H1 (cell line): ENCODE measurements around the gene TINAG. TPM values are rescaled to one million over a fixed set of nuclear protein-coding genes. Genes with fewer than 3 reads are reported as not detected.

ENCODE experiments used
- CTCF ChIA-PET: fragments of 300-600 bp; sonication (Branson Sonifier 250); formaldehyde crosslinking; loops from one replicate; lab custom pipeline; 2021; ENCODE audit not compliant: partially characterized antibody; lab: Charles Lee
- POLR2A ChIA-PET: fragments of 300-600 bp; sonication (Branson Sonifier 250); formaldehyde crosslinking; loops from one replicate; lab custom pipeline; 2021; ENCODE audit warnings: inconsistent platforms; ENCODE audit not compliant: partially characterized antibody; lab: Charles Lee
- DNase-seq, 2 experiments: peaks; one replicate each; pipeline versions ENCODE4 v3.0.0 to v3.0.0-alpha.2; 2010 to 2022; ENCODE audit warnings: low spot score in 2 of 2, low read depth in 1 of 2, mixed read lengths in 1 of 2
- FAIRE-seq: peaks from 2 replicates; lab custom pipeline; 2011; peaks lifted over from hg19 to GRCh38; lab: Jason Lieb, UNC
- H2AFZ ChIP-seq: 2 replicates; pipeline ENCODE4 v1.8.1; 2012; ENCODE audit warnings: low read length, inconsistent platforms
- H2AK5ac ChIP-seq: 2 replicates; pipeline ENCODE4 v1.6.1; 2013; ENCODE audit warnings: low read depth, low read length
- H2BK120ac ChIP-seq: replicated peaks from 2 replicates; pipeline ENCODE3; 2013; ENCODE audit warnings: low read depth, low read length, inconsistent platforms
- H2BK12ac ChIP-seq: 2 replicates; pipeline ENCODE4 v1.6.1; 2013; ENCODE audit warnings: low read depth, low read length
- H2BK15ac ChIP-seq: 2 replicates; pipeline ENCODE4 v1.6.1; 2013; ENCODE audit warnings: low read length
- H2BK20ac ChIP-seq: 2 replicates; pipeline ENCODE4 v1.6.1; 2013; ENCODE audit warnings: low read length
- H2BK5ac ChIP-seq: 2 replicates; pipeline ENCODE4 v1.6.1; 2013; ENCODE audit warnings: low read depth, low read length
- H3K14ac ChIP-seq: 2 replicates; pipeline ENCODE4 v1.6.1; 2013; ENCODE audit warnings: inconsistent platforms; ENCODE audit not compliant: insufficient read length
- H3K18ac ChIP-seq: 2 replicates; pipeline ENCODE4 v1.6.1; 2013; ENCODE audit warnings: low read length; ENCODE audit errors: extremely low read depth
- H3K23ac ChIP-seq: 2 replicates; pipeline ENCODE4 v1.6.1; 2013; ENCODE audit warnings: inconsistent platforms; ENCODE audit not compliant: insufficient read length
- H3K23me2 ChIP-seq: 2 replicates; pipeline ENCODE4 v1.6.1; 2013; ENCODE audit warnings: low read depth, low read length
- H3K27ac ChIP-seq: 2 replicates; pipeline ENCODE4 v1.6.1; 2011; ENCODE audit warnings: low read depth, low read length, inconsistent platforms
- H3K27me3 ChIP-seq, 4 experiments: replicated peaks in 1 of 4; 1 replicate in 1 of 4; 2 replicates in 3 of 4; pipeline versions ENCODE4 v1.6.1 to v1.8.1; 2011 to 2013; ENCODE audit warnings: low read length in 3 of 4, mild to moderate bottlenecking in 3 of 4, inconsistent platforms in 2 of 4, mixed read lengths in 2 of 4, moderate library complexity in 1 of 4; ENCODE audit not compliant: control insufficient read depth in 3 of 4, insufficient read depth in 3 of 4; ENCODE audit errors: extremely low read depth in 1 of 4
- H3K36me3 ChIP-seq, 4 experiments: 2 replicates each; pipeline versions ENCODE4 v1.6.1 to v1.8.1; 2011 to 2013; ENCODE audit warnings: mild to moderate bottlenecking in 4 of 4, low read length in 3 of 4, moderate library complexity in 2 of 4, control low read depth in 1 of 4, inconsistent platforms in 1 of 4; ENCODE audit not compliant: insufficient read depth in 4 of 4, control insufficient read depth in 2 of 4
- H3K4ac ChIP-seq: replicated peaks from 2 replicates; pipeline ENCODE3; 2013; ENCODE audit warnings: low read length, low read depth, mixed read lengths, inconsistent platforms; ENCODE audit not compliant: insufficient read length
- H3K4me1 ChIP-seq, 4 experiments: replicated peaks in 1 of 4; 1 replicate in 1 of 4; 2 replicates in 3 of 4; pipeline versions ENCODE4 v1.6.1 to v1.8.1; 2011 to 2013; ENCODE audit warnings: low read length in 3 of 4, inconsistent platforms in 2 of 4, mixed read lengths in 1 of 4; ENCODE audit not compliant: insufficient read depth in 4 of 4, control insufficient read depth in 3 of 4
- H3K4me2 ChIP-seq, 2 experiments: 2 replicates each; pipeline versions ENCODE4 v1.6.1 to v1.8.1; 2011 to 2013; ENCODE audit warnings: low read depth in 2 of 2, low read length in 2 of 2, control low read depth in 1 of 2, inconsistent platforms in 1 of 2, mild to moderate bottlenecking in 1 of 2; ENCODE audit not compliant: insufficient read depth in 1 of 2
- H3K4me3 ChIP-seq, 4 experiments: fragments of 200-600, 300-600 bp in 1 of 4; sonication (generic), shearing (Covaris generic), sonication (Bioruptor Twin) in 1 of 4; 2 replicates each; pipeline versions ENCODE4 v1.5.1 to v1.8.1; 2011 to 2016; ENCODE audit warnings: low read length in 4 of 4, low read depth in 3 of 4, control low read depth in 2 of 4, inconsistent platforms in 2 of 4, mild to moderate bottlenecking in 2 of 4, mixed read lengths in 1 of 4, moderate library complexity in 1 of 4; ENCODE audit not compliant: insufficient read depth in 2 of 4; ENCODE audit errors: extremely low read depth in 1 of 4
- H3K56ac ChIP-seq: replicated peaks from 2 replicates; pipeline ENCODE3; 2013; ENCODE audit warnings: low read depth, mild to moderate bottlenecking, mixed read lengths, low read length, inconsistent platforms; ENCODE audit not compliant: insufficient read length
- H3K79me1 ChIP-seq: 2 replicates; pipeline ENCODE4 v1.6.1; 2013; ENCODE audit warnings: low read depth, low read length, control low read depth
- H3K79me2 ChIP-seq, 2 experiments: 2 replicates each; pipeline versions ENCODE4 v1.6.1 to v1.8.1; 2012 to 2013; ENCODE audit warnings: low read length in 2 of 2, mild to moderate bottlenecking in 2 of 2, inconsistent platforms in 1 of 2; ENCODE audit not compliant: insufficient read depth in 2 of 2, control insufficient read depth in 1 of 2
- H3K9ac ChIP-seq, 4 experiments: replicated peaks in 1 of 4; 1 replicate in 1 of 4; 2 replicates in 3 of 4; pipeline versions ENCODE4 v1.6.1 to v1.8.1; 2011 to 2013; ENCODE audit warnings: low read depth in 3 of 4, low read length in 3 of 4, control low read depth in 2 of 4, mild to moderate bottlenecking in 2 of 4, moderate library complexity in 2 of 4, inconsistent platforms in 1 of 4; ENCODE audit errors: extremely low read depth in 1 of 4
- H3K9me3 ChIP-seq, 2 experiments: 2 replicates each; pipeline versions ENCODE4 v1.6.1 to v1.8.1; 2012 to 2013; ENCODE audit warnings: mild to moderate bottlenecking in 2 of 2, moderate library complexity in 2 of 2, control low read depth in 1 of 2, inconsistent platforms in 1 of 2, low read depth in 1 of 2, low read length in 1 of 2, mixed read lengths in 1 of 2; ENCODE audit not compliant: insufficient read depth in 2 of 2
- H4K20me1 ChIP-seq, 2 experiments: replicated peaks in 1 of 2; 2 replicates each; pipeline versions ENCODE3 to v1.8.1; 2011 to 2013; ENCODE audit warnings: inconsistent platforms in 2 of 2, low read length in 2 of 2, mild to moderate bottlenecking in 1 of 2; ENCODE audit not compliant: insufficient read depth in 2 of 2, control insufficient read depth in 1 of 2
- H4K5ac ChIP-seq: 2 replicates; pipeline ENCODE4 v1.6.1; 2013; ENCODE audit warnings: low read length, low read depth, mixed read lengths, inconsistent platforms; ENCODE audit not compliant: insufficient read length
- H4K8ac ChIP-seq: 2 replicates; pipeline ENCODE4 v1.8.0; 2013; ENCODE audit warnings: mild to moderate bottlenecking, moderate library complexity, low read length, inconsistent platforms; ENCODE audit not compliant: insufficient read depth; ENCODE audit errors: extremely low read depth
- H4K91ac ChIP-seq: replicated peaks from 2 replicates; pipeline ENCODE3; 2013; ENCODE audit warnings: low read length, mixed read lengths, inconsistent platforms; ENCODE audit not compliant: insufficient read length
- SP4 ChIP-seq: IDR thresholded peaks from 2 replicates; pipeline ENCODE4 v1.6.1; 2012; ENCODE audit warnings: low read length, inconsistent platforms
- WGBS, 2 experiments: shearing (Covaris generic) in 1 of 2; methylation state at CpG; one replicate each; pipeline versions ENCODE4 v1.1.6 to v1.1.7; 2013 to 2015; ENCODE audit warnings: low lambda C conversion rate in 2 of 2, mixed read lengths in 2 of 2, inconsistent platforms in 1 of 2, low coverage in 1 of 2, missing lambda C conversion rate in 1 of 2; ENCODE audit not compliant: insufficient replicate concordance in 2 of 2, insufficient coverage in 1 of 2, insufficient read length in 1 of 2; ENCODE audit errors: extremely low coverage in 1 of 2, missing lambda C conversion rate in 1 of 2; 5-methylcytosine and 5-hydroxymethylcytosine counted together
- polyA plus RNA-seq, 7 experiments: library from polyadenylated mRNA; depleted of rRNA in 3 of 7; stranded (reverse) in 5 of 7; unstranded in 2 of 7; fragments of >200 nt in 5 of 7; fragments of 200-250 nt in 2 of 7; gene quantifications; 1 replicate in 5 of 7; 2 replicates in 1 of 7; 4 replicates in 1 of 7; pipeline versions ENCODE4 v1.2.1 to v1.2.3, GENCODE V29; 2011 to 2013; ENCODE audit warnings: missing spikeins in 2 of 7, mixed read lengths in 2 of 7
- total RNA-seq: library from RNA; stranded (reverse); fragmentation: NEBNext Ultra II Directional; extraction: Animal tissue kit (Norgen Biotek cat#: 25700); gene quantifications from 2 replicates; pipeline ENCODE4 v1.2.1, GENCODE V29; 2021

The TINAG gene
- total and polyA plus RNA-seq, 2 of the 8 experiments (the other 6 are each of a cell fraction or from before 2014, with no cell fraction given): not detected

- POLR2A ChIA-PET: interaction anchor here (0.5 kb wide), 1 partner anchor 1384 kb away, joined by 5 read pairs; no protein-coding TSS in a partner anchor
- H2AFZ ChIP-seq: no peak overlapping the region
- H2BK15ac ChIP-seq: no peak overlapping the region
- no peak overlapping the region for H4K5ac ChIP-seq
- H2BK120ac ChIP-seq: no peak overlapping the region
- no peak overlapping the region for H3K27ac ChIP-seq
- H3K23ac ChIP-seq: no peak overlapping the region
- no peak overlapping the region for H4K8ac ChIP-seq
- H3K27me3 ChIP-seq: no peaks in the 10 kb centered on the region
- H2AK5ac ChIP-seq: no peak overlapping the region
- FAIRE-seq: no peak
- H2BK5ac ChIP-seq: no peak overlapping the region
- H3K4me2 ChIP-seq: no peak overlapping the region
- CTCF ChIA-PET: interaction anchor here (3.0 kb wide), 1 partner anchor 15 kb away, joined by 9 read pairs; no protein-coding TSS in a partner anchor
- no peak for DNase-seq
- H3K4me1 ChIP-seq: no peaks in the 10 kb centered on the region
- TF ChIP-seq SP4: no peak
- H2BK20ac ChIP-seq: no peak overlapping the region
- no peak overlapping the region for H3K4ac ChIP-seq
- no peaks in the 10 kb centered on the region for H3K36me3 ChIP-seq
- H2BK12ac ChIP-seq: no peak overlapping the region
- no peak overlapping the region for H3K14ac ChIP-seq
- H4K20me1 ChIP-seq: no peaks in the 10 kb centered on the region
- no peak overlapping the region for H3K56ac ChIP-seq
- no peaks in the 10 kb centered on the region for H3K79me2 ChIP-seq
- no peak overlapping the region for H3K18ac ChIP-seq
- no peak overlapping the region for H4K91ac ChIP-seq
- no peak overlapping the region for H3K4me3 ChIP-seq
- H3K79me1 ChIP-seq: no peaks in the 10 kb centered on the region
- no peak overlapping the region for H3K9ac ChIP-seq
- WGBS, 2 experiments: 74% methylated on average over 1 of the region's 1 CpG; no CpG with 5 or more reads in 1 of the 2 experiments
- H3K9me3 ChIP-seq: no peaks in the 10 kb centered on the region
- H3K23me2 ChIP-seq: no peaks in the 10 kb centered on the region
Measured at GRCh38 chr6:54282186-54282585, 26.1 kb upstream of the TINAG start.
